ENCODE data around the gene MX2.
A peak's percentile ranks its signal among the peaks of the same experiment; 100 is the strongest.
"Not testable (repeated sequence)": the region's sequence is repeated elsewhere in the genome, so short reads cannot be mapped to it uniquely, and the experiment has no call there.

MX2 gene

DNA sequence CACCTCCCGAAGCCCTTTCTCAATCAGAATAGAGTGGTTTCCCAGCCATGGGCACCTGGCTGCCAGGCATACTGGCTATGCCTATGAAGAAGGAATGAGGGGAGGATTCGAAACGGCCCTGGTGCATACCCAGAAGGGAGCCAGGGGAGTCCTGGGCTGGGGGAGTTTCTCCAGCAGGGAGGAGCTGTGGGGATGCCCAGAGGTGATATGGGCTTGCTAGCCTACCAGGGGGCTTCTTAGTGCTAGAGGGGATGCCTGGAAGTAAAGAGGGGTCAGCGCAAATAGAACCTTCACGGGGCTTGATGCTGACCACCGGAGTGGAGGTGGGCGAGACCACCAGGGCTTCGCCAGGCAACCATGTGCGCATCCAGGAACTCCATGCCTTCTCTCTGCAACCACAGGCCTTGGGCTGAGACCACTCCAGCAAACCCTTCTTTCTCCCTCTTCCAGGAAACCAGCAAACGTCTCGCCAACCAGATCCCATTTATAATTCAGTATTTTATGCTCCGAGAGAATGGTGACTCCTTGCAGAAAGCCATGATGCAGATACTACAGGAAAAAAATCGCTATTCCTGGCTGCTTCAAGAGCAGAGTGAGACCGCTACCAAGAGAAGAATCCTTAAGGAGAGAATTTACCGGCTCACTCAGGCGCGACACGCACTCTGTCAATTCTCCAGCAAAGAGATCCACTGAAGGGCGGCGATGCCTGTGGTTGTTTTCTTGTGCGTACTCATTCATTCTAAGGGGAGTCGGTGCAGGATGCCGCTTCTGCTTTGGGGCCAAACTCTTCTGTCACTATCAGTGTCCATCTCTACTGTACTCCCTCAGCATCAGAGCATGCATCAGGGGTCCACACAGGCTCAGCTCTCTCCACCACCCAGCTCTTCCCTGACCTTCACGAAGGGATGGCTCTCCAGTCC lies 46.0 kb downstream of the MX2 start:
- DNase-seq (ENCODE audit: insufficient read length, low spot score) (no peak), FAIRE-seq (no peak)

DNA sequence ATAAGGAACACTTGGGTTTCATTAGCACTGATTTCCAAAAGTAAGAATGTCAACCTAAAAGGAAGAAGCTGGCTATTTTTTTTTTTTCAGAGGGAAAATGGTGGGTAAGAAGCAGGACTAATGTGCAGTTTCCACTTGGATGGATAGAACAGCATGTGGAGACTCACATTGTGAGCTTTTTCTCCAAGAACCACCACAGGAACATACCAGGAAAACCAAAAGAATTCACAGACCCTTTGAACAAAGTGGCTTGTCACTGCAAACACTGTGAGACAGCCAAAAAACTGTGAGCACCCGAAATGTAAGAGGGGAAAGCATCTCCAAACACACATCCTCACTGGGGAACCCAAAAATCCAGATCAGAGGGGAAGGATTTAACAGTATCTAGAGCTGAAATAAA lies 48.5 kb downstream of the MX2 start:
- no peak for DNase-seq (ENCODE audit: insufficient read length, low spot score)
- FAIRE-seq = no peak

DNA sequence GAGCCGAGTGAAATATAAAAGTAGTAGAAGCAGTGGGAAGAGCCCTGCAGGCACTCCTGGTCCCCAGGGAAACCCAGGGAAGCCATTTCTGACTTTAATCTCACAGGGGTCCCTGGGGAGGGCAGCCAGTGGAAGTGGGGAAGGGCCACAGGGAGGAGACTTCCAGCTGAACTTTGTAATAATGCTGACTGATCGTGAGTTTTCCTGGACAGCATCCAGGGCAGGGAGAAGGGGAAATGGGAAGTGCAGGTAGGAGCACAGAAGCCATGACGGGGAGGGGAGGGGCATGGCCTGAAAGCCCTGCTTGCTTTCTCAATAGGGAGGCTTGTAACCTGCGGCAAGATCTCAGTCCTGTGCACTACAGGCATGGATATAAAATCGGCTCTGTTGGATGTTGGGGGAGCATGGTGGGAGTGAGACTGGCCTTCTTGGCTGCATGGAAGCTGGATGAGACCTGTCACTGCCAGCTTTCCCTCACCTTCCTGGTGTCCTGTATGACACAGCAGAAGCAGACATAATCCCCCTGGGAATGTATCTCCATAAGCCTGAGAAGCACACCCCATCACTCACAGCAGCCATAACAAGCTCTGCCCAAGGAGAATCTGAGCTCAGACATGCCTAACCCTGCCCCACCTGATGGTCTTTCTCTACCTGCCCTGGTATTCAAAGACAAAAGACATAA lies 49.1 kb downstream of the MX2 start:
- FAIRE-seq = no peak
- no peak for DNase-seq (ENCODE audit: insufficient read length, low spot score)

DNA sequence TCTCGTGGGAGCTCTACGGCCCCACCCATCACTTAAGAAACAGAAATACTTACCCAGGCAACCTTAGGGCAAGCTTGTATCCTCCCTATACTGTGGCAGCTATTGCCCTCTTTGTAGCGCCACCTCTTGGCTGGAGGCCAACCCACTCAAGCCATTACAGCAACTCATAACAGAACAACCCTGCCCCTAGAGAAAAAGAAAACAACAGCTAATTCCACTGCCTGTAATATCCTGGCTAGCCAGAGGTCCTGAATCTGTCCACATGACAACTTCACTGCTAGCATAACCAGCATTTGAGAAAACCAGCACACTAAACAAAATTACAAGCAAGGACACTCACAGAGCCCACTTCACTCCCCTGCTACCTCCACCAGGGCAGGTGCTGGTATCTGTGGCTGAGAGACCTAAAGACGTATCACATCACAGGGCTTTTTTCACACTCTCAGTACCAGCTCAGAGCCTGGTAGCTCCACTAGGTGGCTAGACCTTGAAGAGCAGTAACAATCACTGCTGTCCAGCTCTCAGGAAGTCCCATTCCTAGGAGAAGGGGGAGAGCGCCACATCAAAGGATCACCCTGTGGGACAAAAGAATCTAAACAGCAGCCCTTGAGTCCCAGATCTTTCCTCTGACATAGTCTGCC lies 49.7 kb downstream of the MX2 start:
- FAIRE-seq (peak; percentile 28), DNase-seq (ENCODE audit: insufficient read length, low spot score) (no peak)

DNA sequence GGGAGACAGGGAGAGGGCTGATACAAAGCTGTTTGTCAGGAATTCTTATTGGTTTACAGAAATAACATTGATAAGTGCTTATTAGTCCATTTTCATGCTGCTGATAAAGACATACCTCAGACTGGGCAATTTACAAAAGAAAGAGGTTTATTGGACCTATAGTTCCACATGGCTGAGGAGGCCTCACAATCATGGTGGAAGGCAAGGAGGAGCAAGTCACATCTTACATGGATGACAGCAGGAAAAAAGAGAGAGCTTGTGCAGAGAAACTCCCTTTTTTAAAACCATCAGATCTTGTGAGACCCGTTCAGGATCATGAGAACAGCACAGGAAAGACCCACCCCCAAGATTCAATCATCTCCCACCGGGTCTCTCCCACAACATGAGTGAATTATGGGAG lies 55.7 kb downstream of the MX2 start:
- FAIRE-seq; DNase-seq (ENCODE audit: insufficient read length, low spot score): not testable (repeated sequence)

DNA sequence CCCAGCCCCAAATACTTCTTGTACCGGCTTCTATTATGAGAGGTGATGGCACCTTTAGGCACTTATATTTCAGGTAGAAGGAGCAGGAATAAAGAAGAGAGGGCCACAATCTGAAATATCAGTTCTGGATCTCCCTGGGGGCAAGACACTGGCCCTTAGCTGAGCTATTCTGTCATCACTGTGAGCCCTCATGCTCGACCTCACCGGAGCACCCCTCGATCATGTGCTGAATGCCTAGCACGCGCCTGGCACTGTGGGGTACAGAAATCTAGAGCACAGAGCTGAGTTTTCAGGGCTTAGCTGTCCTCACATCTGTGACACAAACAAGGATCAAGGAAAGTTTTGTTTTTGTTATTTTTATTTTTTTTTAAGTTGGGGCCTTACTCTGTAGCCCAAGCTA lies 56.6 kb downstream of the MX2 start:
- FAIRE-seq = no peak
- DNase-seq (ENCODE audit: insufficient read length, low spot score) = no peak

DNA sequence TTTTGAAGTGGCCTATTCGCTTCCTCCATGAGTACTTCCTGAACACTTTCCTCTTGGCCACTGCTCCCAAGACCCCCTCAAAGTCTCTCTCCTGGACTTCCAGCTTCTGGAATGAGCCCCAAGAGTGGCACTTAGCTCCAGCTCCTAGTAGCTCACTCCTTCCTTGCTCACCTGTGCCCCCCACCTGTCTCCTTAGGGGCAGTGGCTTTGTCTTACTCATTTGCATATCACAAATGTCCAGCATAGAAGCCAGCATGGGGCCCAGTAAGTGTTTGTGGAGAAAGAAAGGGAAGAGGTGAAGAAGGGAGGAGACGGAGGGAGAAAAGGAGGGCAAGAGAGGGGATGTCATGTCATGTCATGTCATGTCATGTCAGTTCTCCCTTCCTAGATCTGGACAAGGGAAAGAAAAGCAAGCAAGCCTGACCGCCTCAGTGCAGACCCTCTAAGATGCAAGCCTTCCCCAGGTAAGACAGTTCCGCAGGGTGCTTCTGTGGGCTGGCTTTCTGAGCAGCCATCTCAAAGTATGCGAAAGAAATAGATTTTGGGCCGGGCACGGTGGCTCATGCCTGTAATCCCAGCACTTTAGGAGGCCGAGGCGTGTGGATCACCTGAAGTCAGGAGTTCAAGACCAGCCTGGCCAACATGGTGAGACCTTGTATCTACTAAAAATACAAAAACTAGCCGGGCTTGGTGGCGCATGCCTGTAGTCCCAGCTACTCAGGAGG lies 57.3 kb downstream of the MX2 start:
- no peak for DNase-seq (ENCODE audit: insufficient read length, low spot score)
- FAIRE-seq = no peak

DNA sequence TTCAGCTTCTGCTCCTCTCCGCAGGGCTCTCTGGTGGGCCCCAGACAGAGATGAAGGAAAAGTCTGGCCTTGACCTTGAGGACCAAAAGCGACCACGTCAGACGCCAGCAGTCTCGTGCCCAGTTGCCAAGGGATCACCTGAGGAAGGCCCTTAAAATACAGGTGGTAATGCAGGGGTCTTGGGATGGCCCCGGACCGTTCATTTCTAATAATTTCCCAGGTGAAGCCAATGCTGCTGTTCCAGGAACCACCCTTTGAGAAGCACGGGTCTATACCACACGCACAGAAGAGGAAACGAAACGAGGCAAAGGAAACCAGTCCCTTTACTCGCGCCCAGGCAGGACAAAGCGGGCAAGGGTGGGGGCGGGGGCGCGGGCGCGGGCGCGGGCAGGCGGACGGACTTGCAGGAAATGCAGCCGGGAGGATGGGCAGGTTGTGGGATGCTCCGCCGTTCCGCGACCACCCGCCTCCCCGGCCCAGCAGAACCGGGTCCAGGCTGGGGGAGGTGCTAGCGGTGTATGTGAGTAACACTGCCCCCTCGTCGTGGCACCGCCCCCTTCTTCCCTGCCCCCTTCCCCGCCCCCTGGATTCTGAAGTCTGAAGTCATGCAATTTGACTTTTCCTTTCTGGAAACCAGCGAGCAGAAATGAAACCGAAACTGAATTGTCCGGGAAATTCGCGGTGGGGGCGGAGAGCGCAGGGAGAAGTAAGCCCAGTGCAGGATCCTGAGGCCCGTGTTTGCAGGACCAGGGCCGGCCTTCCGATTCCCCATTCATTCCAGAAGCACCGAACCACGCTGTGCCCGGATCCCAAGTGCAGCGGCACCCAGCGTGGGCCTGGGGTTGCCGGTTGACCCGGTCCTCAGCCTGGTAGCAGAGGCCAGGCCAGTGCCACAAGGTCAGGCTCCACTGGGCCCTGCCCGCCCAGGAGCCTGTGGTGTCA lies 58.4 kb downstream of the MX2 start:
- DNase-seq (ENCODE audit: insufficient read length, low spot score) (peak; percentile 84), FAIRE-seq (peak; percentile 85)

DNA sequence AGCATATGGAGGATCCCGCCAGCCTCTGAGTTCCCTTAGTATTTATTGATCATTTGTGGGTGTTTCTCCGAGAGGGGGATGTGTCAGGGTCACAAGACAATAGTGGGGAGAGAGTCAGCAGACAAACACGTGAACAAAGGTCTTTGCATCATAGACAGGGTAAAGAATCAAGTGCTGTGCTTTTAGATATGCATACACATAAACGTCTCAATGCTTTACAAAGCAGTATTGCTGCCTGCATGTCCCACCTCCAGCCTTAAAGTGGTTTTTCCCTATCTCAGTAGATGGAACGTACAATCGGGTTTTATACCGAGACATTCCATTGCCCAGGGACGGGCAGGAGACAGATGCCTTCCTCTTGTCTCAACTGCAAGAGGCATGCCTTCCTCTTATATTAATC lies 59.2 kb downstream of the MX2 start:
- DNase-seq (ENCODE audit: insufficient read length, low spot score); FAIRE-seq: not testable (repeated sequence)

DNA sequence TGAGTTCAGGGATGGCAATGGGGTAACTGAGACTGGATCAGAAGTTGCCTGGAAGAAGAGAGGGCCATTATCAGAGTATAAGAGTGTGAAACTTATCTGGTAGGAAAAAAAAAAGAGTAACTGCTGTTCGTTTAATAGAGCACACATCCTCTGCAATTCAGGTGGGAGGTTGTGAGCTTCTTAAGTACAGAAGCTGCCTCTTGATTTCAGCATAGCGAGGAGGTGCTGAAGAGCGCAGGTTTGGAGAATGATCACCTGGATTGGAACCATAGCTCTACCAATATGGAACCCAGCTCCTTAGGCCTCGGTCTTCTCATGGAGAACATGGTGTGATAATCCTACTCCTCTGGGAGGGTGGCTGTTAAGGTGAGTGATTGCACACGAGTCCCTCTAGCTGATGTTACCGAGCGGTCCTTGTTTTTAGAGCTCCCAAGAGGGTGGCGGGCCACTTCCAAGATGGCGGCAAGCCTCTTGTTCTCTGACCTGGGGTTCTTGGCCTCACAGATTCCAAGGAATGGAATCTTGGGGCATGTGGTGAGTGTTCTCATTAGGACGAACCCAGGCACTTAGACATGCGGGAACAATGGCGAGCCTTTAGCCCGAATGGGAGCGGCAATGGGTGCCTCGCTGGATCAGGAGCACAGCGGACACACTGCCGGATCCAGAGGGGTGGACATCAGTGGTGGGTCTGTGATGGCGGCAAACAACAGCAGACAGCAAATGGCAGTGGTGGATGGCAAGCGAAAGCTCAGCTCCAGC lies 60.9 kb downstream of the MX2 start:
- no peak for FAIRE-seq
- DNase-seq (ENCODE audit: insufficient read length, low spot score) = no peak

DNA sequence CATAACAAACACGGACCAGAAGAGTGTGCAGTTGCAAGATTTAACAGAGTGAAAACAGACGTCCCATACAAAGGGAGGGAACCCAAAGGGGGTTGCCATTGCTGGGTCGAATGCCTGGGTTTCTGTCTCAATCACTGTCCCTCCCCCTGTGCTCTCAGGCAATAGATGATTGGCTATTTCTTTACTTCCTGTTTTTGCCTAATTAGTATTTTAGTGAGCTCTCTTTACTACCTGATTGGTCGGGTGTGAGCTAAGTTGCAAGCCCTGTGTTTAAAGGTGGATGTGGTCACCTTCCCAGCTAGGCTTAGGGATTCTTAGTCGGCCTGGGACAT lies 61.4 kb downstream of the MX2 start:
- not testable (repeated sequence) for FAIRE-seq; DNase-seq (ENCODE audit: insufficient read length, low spot score)

DNA sequence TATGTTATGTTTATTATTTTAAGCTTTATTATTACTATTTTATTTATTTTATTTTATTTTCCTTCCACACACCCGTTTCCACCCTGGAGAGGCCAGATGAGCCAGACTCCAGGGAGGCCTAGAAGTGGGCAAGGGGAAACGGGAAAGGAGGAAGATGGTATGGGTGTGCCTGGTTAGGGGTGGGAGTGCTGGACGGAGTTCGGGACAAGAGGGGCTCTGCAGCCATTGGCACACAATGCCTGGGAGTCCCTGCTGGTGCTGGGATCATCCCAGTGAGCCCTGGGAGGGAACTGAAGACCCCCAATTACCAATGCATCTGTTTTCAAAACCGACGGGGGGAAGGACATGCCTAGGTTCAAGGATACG lies 63.7 kb downstream of the MX2 start:
- no peak for DNase-seq (ENCODE audit: insufficient read length, low spot score)
- FAIRE-seq = no peak

DNA sequence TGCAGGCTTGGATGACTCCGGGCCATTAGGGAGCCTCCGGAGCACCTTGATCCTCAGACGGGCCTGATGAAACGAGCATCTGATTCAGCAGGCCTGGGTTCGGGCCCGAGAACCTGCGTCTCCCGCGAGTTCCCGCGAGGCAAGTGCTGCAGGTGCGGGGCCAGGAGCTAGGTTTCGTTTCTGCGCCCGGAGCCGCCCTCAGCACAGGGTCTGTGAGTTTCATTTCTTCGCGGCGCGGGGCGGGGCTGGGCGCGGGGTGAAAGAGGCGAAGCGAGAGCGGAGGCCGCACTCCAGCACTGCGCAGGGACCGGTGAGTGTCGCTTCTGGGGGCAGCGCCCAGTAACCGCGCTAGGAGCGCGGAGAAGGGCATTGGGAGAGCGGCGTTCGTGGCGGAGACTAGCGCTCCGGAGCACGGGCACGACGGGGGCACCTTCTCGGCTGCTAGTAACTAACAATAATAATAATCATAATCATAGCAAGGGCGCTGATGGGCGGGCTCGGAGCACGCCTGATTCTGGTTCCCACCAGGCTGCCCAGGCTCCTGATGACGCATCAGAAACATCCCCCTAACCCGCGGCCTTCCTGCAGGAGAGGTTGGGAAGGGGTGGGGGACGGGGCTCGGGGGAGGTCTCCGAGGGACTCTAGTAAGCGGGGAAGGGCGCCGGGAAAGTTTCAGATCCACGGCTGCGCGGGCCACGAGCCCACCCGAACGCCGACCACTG lies 64.3 kb downstream of the MX2 start, which contains the start of gene MX1:
MX1 (plus strand) TSS at position 286 of the 722 bp plus-strand sequence. CDS start 5,832 bp downstream, outside the sequence.
- no peak for FAIRE-seq

DNA sequence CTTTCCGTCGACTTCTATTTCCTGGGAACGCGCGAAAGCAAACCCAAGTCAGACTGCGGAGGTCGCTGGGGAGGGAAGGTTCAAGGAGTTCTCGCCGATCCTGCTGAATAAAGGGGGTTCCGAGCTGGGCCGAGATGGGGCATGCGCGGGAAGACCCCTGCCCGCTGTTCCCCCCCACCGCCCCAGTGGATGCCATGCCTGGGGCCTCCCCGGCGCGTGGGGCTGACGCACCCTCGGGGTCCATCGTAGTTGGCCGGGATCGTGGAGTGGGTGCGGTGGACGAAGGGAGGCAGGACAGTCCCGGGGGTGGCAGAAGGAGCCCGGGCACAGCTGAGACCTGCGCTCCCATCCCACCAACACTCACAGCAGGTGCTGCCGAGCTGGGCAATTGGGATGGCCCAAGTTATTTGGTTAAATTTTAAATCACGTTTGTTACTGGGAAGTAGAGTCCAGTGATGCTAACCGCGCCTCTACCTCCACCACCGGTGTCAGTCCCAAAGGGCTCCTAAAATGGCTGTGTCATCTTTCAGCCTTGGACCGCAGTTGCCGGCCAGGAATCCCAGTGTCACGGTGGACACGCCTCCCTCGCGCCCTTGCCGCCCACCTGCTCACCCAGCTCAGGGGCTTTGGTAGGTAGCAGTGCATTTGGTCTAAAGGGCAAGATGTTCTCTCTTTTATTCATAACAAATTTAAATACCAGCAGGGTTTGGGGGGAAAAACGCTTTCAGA lies 65.0 kb downstream of the MX2 start:
- no peak for FAIRE-seq

More for the DNA sequence above, 64.3 kb downstream of the MX2 start, which contains the start of gene MX1:
- no peak for DNase-seq (ENCODE audit: insufficient read length, low spot score)

DNA sequence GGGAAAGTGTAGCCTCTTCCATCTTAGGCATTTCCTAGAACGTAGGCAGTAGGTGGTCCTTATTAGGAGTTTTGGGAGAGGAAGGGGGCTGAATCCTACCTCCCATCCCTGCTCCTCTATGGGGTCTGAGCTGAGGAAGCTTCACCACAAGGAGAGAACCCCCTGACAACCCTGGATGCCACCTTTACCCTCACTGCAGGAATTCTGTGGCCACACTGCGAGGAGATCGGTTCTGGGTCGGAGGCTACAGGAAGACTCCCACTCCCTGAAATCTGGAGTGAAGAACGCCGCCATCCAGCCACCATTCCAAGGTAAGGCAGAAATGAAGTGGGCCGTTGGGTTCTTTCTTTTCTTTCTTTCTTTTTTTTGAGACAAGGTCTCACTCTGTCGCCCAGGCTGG lies 65.7 kb downstream of the MX2 start:
- DNase-seq (ENCODE audit: insufficient read length, low spot score) (no peak), FAIRE-seq (no peak)

More for the DNA sequence above, 65.0 kb downstream of the MX2 start:
- no peak for DNase-seq (ENCODE audit: insufficient read length, low spot score)

DNA sequence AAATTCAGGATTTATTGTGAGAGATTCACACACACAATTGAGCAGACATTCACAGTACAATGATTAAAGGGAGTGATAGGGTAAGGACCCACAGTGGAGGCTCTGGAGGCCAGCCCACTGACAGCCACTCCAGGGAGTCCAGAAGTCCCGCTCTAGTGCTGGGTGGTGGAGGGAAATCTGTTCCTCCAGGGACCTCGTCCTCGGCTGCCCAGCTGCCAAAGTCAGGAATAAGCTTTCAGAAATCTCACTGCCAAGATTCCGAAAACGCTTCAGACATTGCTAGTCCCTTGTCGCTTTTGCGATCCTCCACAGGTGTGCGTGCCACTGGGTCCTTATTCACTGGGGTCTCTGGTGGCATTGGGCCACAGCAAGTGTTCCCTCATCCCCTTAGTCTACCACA lies 66.5 kb downstream of the MX2 start:
- no peak for FAIRE-seq
- no peak for DNase-seq (ENCODE audit: insufficient read length, low spot score)

DNA sequence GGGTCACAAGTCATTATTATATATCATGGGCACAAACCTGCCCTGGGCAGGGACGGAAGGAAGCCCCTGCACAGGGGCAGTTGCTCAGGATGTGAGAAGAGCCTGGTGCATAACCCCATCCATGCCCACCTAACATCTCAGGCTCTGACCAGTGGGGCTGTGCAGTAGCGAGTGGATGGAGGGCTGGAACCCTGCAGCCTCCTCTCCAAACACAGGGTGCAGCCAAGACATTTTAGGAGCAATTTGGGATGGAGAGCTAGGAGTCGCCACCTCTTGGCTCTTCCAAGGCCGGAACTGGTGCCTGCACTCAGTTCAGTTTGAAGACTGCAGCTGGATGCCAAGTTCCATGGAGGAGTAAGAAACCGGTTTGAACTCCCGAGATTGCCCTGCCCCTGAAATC lies 67.0 kb downstream of the MX2 start:
- no peak for FAIRE-seq
- DNase-seq (ENCODE audit: insufficient read length, low spot score) = no peak

DNA sequence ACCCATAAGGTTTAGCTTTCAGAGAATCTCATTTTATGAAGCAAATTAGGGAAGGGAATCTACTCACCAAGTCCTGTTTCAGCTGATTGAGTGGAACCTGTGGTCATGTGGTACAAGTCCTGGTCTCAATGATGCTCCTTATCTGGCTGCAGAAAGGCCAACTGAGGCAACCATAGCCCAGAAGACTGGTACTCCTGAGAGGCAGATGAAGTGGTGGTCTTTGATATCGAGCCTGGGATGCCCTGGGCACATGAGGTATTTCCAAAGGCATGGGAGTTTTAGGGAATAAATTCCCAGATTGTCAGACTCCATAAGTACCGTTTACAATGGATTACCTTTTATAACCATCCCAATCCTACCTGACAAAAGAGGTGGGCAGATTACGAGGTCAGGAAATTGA lies 67.5 kb downstream of the MX2 start:
- FAIRE-seq (no peak), DNase-seq (ENCODE audit: insufficient read length, low spot score) (no peak)

Data from HTR-8/SVneo (cell line).